Dermis microvascular lymphatic vessel endothelial cell (primary cell): ENCODE results near the gene SPATA24. TPM values are rescaled to one million over a fixed set of nuclear protein-coding genes. Genes with fewer than 3 reads are reported as not detected.
"Not testable (repeated sequence)": the region's sequence is repeated elsewhere in the genome, so short reads cannot be mapped to it uniquely, and the experiment has no call there.

Experiments
- DNase-seq, 2 donors: peaks; one replicate each; pipeline versions ENCODE4 v3.0.0 to v3.0.0-alpha.2; 2010; ENCODE audit warnings: low read depth in 2 of 2
- total RNA-seq: library from RNA; depleted of rRNA; stranded (reverse); fragments of >200 nt; gene quantifications from 2 replicates; pipeline ENCODE4 v1.2.1, GENCODE V29; 2014

Gene SPATA24
- total RNA-seq, 1 donor from 2014 or later: 8.1 TPM

DNA sequence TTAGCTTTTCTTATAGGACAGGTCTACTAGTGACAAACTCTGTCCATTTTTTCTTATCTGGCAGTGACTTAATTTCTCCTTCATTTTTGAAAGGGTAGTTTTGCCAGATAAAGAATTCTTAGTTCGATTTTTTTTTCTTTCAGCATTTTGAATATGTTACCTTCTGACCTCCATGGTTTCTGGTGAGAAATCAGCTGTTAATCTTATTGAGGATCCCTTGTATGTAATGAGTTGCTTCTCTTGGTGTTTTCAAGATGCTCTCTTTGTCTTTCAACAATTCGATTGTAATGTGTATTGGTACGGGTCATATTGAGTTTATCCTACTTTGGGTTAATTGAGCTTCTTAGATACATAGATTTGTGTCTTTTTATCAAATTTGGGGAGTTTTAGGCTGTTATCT, 49.7 kb downstream of the SPATA24 start:
- DNase-seq: no peak

DNA sequence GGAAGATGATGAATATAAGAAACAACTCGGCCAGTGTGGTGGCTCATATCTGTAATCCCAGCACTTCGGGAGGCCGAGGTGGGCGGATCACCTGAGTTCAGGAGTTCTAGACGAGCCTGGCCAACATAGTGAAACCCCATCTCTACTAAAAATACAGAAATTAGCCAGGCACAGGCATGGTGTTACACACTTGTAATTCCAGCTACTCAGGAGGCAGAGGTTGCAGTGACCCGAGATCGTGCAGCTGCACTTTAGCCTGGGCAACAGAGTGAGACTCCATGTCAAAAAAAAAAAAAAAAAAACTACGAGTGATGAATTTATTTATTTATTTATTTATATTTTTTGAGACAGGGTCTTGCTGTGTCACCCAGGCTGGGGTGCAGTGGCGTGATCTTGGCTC, 56.0 kb downstream of the SPATA24 start:
- DNase-seq: not testable (repeated sequence)

Other genes starting within 250 kb of the SPATA24 start
- 43.4 and 62.7 TPM in 2 replicates for gene SIL1, start 205.7 kb downstream of the SPATA24 start, total RNA-seq
- 152 and 212 TPM in 2 replicates for gene MATR3, start 110.3 kb downstream of the SPATA24 start, total RNA-seq
- 76.1 and 78.3 TPM in 2 replicates for gene PAIP2, start 62.2 kb downstream of the SPATA24 start, total RNA-seq
- gene SLC23A1, start 20.8 kb downstream of the SPATA24 start, total RNA-seq: under 0.01 TPM in 1 of 2 replicates, not detected in the other
- gene MZB1, start 14.2 kb downstream of the SPATA24 start, total RNA-seq: 0.13 TPM in 1 of 2 replicates, not detected in the other
- gene PROB1, start 9.0 kb downstream of the SPATA24 start, total RNA-seq: 3.1 and 5.1 TPM in 2 replicates
- 5.9 TPM in 2 replicates for gene DNAJC18, start 35.4 kb upstream of the SPATA24 start, total RNA-seq
- gene ECSCR, start 58.7 kb upstream of the SPATA24 start, total RNA-seq: 406 and 421 TPM in 2 replicates
- gene SMIM33, start 66.9 kb upstream of the SPATA24 start, total RNA-seq: under 0.01 TPM in 1 of 2 replicates, not detected in the other
- gene STING1, start 78.7 kb upstream of the SPATA24 start, total RNA-seq: 34.8 and 54.0 TPM in 2 replicates
- 53.4 and 53.9 TPM in 2 replicates for gene UBE2D2, start 157.2 kb upstream of the SPATA24 start, total RNA-seq
- gene CXXC5, start 244.3 kb upstream of the SPATA24 start, total RNA-seq: 41.1 and 71.3 TPM in 2 replicates